Adipocyte (in vitro differentiated cells): ENCODE measurements around the gene BARX2.

ENCODE experiments used
- DNase-seq: peaks from one replicate; pipeline ENCODE4 v3.0.0-alpha.2; 2015; ENCODE audit warnings: low read depth
- H3K27me3 ChIP-seq: replicated peaks from 2 replicates; pipeline ENCODE4 v1.7.0; 2013; ENCODE audit warnings: mild to moderate bottlenecking, low read length, moderate library complexity; ENCODE audit not compliant: control insufficient read depth, insufficient read depth
- H3K36me3 ChIP-seq: 2 replicates; pipeline ENCODE4 v1.7.0; 2013; ENCODE audit warnings: low read length, mild to moderate bottlenecking, moderate library complexity; ENCODE audit not compliant: control insufficient read depth, insufficient read depth, severe bottlenecking
- H3K4me1 ChIP-seq: 2 replicates; pipeline ENCODE4 v1.7.0; 2013; ENCODE audit warnings: mild to moderate bottlenecking, low read length, moderate library complexity; ENCODE audit not compliant: control insufficient read depth, insufficient read depth
- H3K4me3 ChIP-seq: 2 replicates; pipeline ENCODE4 v1.7.0; 2013; ENCODE audit warnings: mild to moderate bottlenecking, low read length, moderate library complexity
- H3K9ac ChIP-seq: 2 replicates; pipeline ENCODE4 v1.7.0; 2013; ENCODE audit warnings: mild to moderate bottlenecking, low read length, moderate library complexity
- H3K9me3 ChIP-seq: 2 replicates; pipeline ENCODE4 v1.7.0; 2013; ENCODE audit warnings: mild to moderate bottlenecking, low read length, moderate library complexity; ENCODE audit not compliant: control insufficient read depth

BARX2 gene

DNA sequence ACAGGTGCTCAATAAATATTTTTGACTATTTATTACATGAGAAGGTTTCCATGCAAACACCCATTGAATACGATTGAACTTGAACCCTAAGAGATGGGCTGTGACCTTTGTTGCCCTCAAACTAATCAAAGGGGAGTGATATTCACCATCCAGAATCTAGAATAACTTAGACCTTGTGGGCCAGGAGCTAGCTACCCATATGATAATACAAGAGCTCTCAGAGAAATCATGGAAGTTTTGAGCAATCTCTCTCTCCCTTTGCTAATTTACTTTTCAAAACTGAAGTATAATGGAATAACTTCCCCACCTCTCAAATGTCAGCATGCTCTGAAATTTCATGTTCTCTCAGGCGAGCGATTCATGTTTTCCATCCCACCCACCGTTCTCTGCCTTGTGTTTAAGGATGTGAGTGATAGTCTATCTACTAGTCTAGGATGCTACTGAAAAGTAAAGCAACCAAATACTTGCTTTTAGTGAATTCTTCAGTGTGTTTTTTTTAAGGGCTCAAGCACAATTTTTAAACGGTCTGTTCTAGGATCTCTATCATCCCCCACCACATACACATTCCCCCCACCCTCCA lies 33.3 kb downstream of the BARX2 start:
- Histone ChIP-seq H3K9ac (no peak overlapping the region), H3K4me1 (no peaks in the 10 kb centered on the region), H3K27me3 (peaks cover 4% of the 10 kb centered on the region), H3K4me3 (no peak overlapping the region), H3K36me3 (no peaks in the 10 kb centered on the region), H3K9me3 (no peaks in the 10 kb centered on the region)
- no peak for DNase-seq

DNA sequence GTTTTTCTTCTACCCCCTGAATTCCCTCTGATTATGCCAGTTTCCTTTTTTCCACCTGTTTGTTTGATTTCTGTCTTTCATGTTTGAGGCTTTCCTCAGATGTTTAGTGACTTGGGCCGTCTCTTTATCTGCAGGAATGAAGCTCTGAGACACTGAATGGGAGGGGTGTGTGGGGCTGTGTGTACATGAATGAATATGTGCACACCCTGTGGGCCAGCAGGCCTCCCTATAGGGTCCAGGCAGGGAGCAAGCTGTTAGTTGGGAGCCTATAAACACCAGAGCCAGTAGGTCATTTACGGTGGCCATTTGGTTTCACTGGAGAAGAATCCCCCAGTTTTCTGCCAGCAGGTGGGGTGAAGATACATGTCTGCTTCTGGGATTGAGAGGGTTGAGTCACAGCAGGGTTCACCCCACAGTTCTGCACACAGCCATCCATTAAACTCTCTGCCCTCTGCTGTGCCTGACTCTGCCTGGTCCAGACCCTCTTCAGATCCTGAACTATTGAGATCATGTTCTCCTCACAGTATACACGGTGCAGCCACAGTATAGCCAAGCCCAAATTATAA lies 34.8 kb downstream of the BARX2 start:
- Histone ChIP-seq H3K9ac (no peak overlapping the region), H3K4me3 (no peak overlapping the region)

GRCh38 chr11:129412494-129412893 lies 36.8 kb downstream of the BARX2 start:
- Histone ChIP-seq H3K4me1 (no peaks in the 10 kb centered on the region), H3K27me3 (no peaks in the 10 kb centered on the region), H3K9me3 (no peaks in the 10 kb centered on the region), H3K4me3 (no peak overlapping the region), H3K36me3 (no peaks in the 10 kb centered on the region), H3K9ac (no peak overlapping the region)
- DNase-seq = no peak

More for the DNA sequence above, 34.8 kb downstream of the BARX2 start:
- H3K36me3 ChIP-seq = no peaks in the 10 kb centered on the region
- H3K27me3 ChIP-seq = peaks cover 4% of the 10 kb centered on the region
- H3K4me1 ChIP-seq = no peaks in the 10 kb centered on the region
- no peak for DNase-seq
- no peaks in the 10 kb centered on the region for H3K9me3 ChIP-seq

GRCh38 chr11:129414144-129414872 lies 38.7 kb downstream of the BARX2 start:
- H3K27me3 ChIP-seq = no peaks in the 10 kb centered on the region
- H3K4me1 ChIP-seq = no peaks in the 10 kb centered on the region
- H3K4me3 ChIP-seq = no peak overlapping the region
- no peaks in the 10 kb centered on the region for H3K9me3 ChIP-seq
- no peak overlapping the region for H3K9ac ChIP-seq
- DNase-seq = no peak
- H3K36me3 ChIP-seq = no peaks in the 10 kb centered on the region

DNA sequence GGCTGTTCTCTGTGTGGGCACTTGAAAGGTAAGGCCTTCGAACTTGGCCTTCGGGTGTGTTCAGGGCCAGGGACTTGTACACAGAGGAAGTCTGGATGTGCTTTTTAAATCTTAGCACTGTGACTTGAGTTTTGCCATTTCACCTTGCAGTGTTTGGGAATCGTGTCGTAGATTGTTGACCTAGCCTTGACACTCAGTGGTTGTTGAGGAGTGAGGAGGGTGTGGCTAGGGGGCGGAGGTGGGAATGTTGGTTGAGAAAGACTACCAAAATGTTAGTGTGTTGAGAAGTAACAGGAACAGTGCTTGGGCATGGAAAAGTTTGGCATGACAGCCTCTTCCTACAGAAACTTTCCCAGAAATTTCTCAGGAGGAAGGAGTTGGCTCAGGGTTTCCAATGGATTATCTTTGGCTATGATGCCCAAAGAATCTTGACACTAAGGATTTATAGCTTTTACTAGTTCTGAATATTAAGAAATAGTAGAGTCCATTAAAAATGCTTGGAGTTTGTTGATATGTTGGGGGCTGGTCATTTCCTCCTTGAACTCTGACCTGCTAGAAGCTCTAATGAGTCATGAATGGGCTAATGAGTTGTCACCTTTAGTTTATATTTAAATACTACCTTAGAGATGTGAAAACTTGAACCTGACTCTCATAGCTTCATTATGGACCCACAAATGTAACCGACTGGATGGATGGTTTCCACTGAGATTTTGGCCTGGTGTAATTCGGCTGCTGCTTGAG lies 40.6 kb downstream of the BARX2 start:
- H3K4me1 ChIP-seq = no peaks in the 10 kb centered on the region
- DNase-seq = no peak
- no peaks in the 10 kb centered on the region for H3K27me3 ChIP-seq
- H3K4me3 ChIP-seq = no peak overlapping the region
- H3K9ac ChIP-seq = no peak overlapping the region
- H3K9me3 ChIP-seq = no peaks in the 10 kb centered on the region
- no peaks in the 10 kb centered on the region for H3K36me3 ChIP-seq

- Histone ChIP-seq H3K36me3 (no peaks in the 10 kb centered on the region), H3K9me3 (no peaks in the 10 kb centered on the region), H3K4me1 (no peaks in the 10 kb centered on the region), H3K4me3 (no peak overlapping the region), H3K27me3 (no peaks in the 10 kb centered on the region), H3K9ac (no peak overlapping the region)
- no peak for DNase-seq
Measured at GRCh38 chr11:129417458-129417857, 41.8 kb downstream of the BARX2 start.

- no peaks in the 10 kb centered on the region for H3K27me3 ChIP-seq
- H3K4me3 ChIP-seq = no peak overlapping the region
- H3K9me3 ChIP-seq = no peaks in the 10 kb centered on the region
- H3K4me1 ChIP-seq = no peaks in the 10 kb centered on the region
- no peaks in the 10 kb centered on the region for H3K36me3 ChIP-seq
- no peak overlapping the region for H3K9ac ChIP-seq
- no peak for DNase-seq
Measured at GRCh38 chr11:129418039-129418438, 42.4 kb downstream of the BARX2 start.

DNA sequence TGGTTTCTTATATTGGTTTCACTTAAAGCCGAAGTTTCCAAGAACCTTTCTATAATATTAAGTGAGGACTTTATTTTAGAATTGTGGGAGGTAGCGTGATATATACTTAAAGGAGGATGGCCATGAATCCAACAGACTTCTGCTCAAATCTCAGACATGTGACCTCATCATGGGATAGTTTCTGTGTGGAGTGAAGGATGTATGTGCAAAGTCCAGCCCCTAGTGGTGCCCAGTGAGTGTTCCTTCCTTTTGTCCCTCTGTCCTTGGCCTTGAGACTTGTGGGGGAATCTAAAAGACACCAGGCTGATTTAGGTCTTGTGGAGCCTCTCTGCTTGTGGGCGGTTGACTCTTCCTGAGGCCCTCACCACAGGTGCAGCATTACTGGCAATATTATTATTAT lies 43.7 kb downstream of the BARX2 start:
- Histone ChIP-seq H3K4me1 (no peaks in the 10 kb centered on the region), H3K36me3 (no peaks in the 10 kb centered on the region), H3K9me3 (no peaks in the 10 kb centered on the region), H3K27me3 (no peaks in the 10 kb centered on the region), H3K4me3 (no peak overlapping the region), H3K9ac (no peak overlapping the region)
- no peak for DNase-seq

- no peaks in the 10 kb centered on the region for H3K27me3 ChIP-seq
- no peaks in the 10 kb centered on the region for H3K4me1 ChIP-seq
- no peak overlapping the region for H3K9ac ChIP-seq
- no peaks in the 10 kb centered on the region for H3K36me3 ChIP-seq
- DNase-seq = no peak
- H3K9me3 ChIP-seq = no peaks in the 10 kb centered on the region
- no peak overlapping the region for H3K4me3 ChIP-seq
Measured at GRCh38 chr11:129423426-129423825, 47.8 kb downstream of the BARX2 start.

DNA sequence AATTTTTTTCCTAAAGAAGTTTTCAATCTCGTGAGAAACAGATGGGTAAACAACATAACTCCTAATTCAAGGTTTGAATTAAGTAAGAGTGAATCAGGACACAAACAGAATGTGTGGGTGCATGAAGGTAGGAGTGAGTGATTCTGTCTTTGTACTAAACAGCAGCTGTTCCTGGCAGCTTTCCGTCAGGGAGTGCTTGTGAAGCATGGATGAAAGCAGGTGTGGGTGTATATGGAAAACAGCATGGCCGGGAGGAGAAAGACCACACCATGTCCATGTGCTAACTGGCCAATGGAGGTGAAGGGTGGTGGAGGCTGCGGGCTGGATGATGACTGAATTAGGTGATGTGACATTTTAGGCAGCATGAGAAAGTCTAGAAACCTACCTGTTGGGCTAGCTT lies 49.6 kb downstream of the BARX2 start:
- Histone ChIP-seq H3K27me3 (no peaks in the 10 kb centered on the region), H3K4me3 (no peak overlapping the region), H3K36me3 (no peaks in the 10 kb centered on the region), H3K4me1 (no peaks in the 10 kb centered on the region), H3K9me3 (no peaks in the 10 kb centered on the region), H3K9ac (no peak overlapping the region)
- DNase-seq = no peak

- no peak overlapping the region for H3K4me3 ChIP-seq
Measured at GRCh38 chr11:129426038-129426437, 50.4 kb downstream of the BARX2 start.

More at GRCh38 chr11:129426038-129426437, 50.4 kb downstream of the BARX2 start:
- H3K27me3 ChIP-seq = no peaks in the 10 kb centered on the region
- peaks cover 2% of the 10 kb centered on the region for H3K9me3 ChIP-seq
- DNase-seq = no peak
- H3K9ac ChIP-seq = no peak overlapping the region
- no peaks in the 10 kb centered on the region for H3K36me3 ChIP-seq
- H3K4me1 ChIP-seq = no peaks in the 10 kb centered on the region
